Activated CD8-positive, alpha-beta memory T cell treated with anti-CD3 and anti-CD28 coated beads for 1 hour (primary cell): ENCODE results near the gene ARHGEF25.
"Not testable (repeated sequence)": the region's sequence is repeated elsewhere in the genome, so short reads cannot be mapped to it uniquely, and the experiment has no call there.

Experiments used
- DNase-seq, 2 donors: peaks; one replicate each; pipeline ENCODE4 v3.0.0-alpha.2; 2020; ENCODE audit warnings: low read depth in 1 of 2; ENCODE audit errors: extremely low read depth in 1 of 2

Gene ARHGEF25

GRCh38 chr12:57584690-57585089 is 26.5 kb upstream of the ARHGEF25 start:
- no peak for DNase-seq

GRCh38 chr12:57585156-57585555 is 26.1 kb upstream of the ARHGEF25 start:
- no peak for DNase-seq

GRCh38 chr12:57586128-57586527 is 25.1 kb upstream of the ARHGEF25 start:
- DNase-seq = no peak

- DNase-seq = no peak
Measured at GRCh38 chr12:57586832-57587429, 24.3 kb upstream of the ARHGEF25 start.

- not testable (repeated sequence) for DNase-seq
Measured at GRCh38 chr12:57588951-57589610, 22.2 kb upstream of the ARHGEF25 start.

GRCh38 chr12:57590479-57590863 is 20.8 kb upstream of the ARHGEF25 start:
- DNase-seq = no peak

GRCh38 chr12:57590864-57591781 is 20.1 kb upstream of the ARHGEF25 start, which contains the start of gene PIP4K2C:
Gene PIP4K2C, plus strand, starts transcription at chr12:57591192. Its CDS starts 98 bp downstream, at chr12:57591290.
- peak in 1 of 2 donors; percentile 66 for DNase-seq

- no peak for DNase-seq
Measured at GRCh38 chr12:57591782-57592325, 19.4 kb upstream of the ARHGEF25 start.

GRCh38 chr12:57592551-57593165 is 18.6 kb upstream of the ARHGEF25 start:
- no peak for DNase-seq

- DNase-seq = no peak
Measured at GRCh38 chr12:57593187-57593586, 18.0 kb upstream of the ARHGEF25 start.

- no peak for DNase-seq
Measured at GRCh38 chr12:57600395-57600794, 10.8 kb upstream of the ARHGEF25 start.

- no peak for DNase-seq
Measured at GRCh38 chr12:57602544-57602943, 8.7 kb upstream of the ARHGEF25 start.

- DNase-seq = no peak
Measured at GRCh38 chr12:57603324-57603723, 7.9 kb upstream of the ARHGEF25 start.

GRCh38 chr12:57603815-57604453 is 7.3 kb upstream of the ARHGEF25 start:
- DNase-seq = no peak

GRCh38 chr12:57604454-57604991 is 6.7 kb upstream of the ARHGEF25 start, which contains the start of gene DTX3:
Gene DTX3, plus strand, starts transcription at chr12:57604824. Its CDS starts 1,694 bp downstream, at chr12:57606518.
- no peak for DNase-seq

- no peak for DNase-seq
Measured at GRCh38 chr12:57604992-57605810, 6.0 kb upstream of the ARHGEF25 start.

- DNase-seq = no peak
Measured at GRCh38 chr12:57605811-57606311, 5.4 kb upstream of the ARHGEF25 start.

GRCh38 chr12:57606399-57606798 is 4.8 kb upstream of the ARHGEF25 start:
- no peak for DNase-seq

GRCh38 chr12:57606821-57607220 is 4.4 kb upstream of the ARHGEF25 start:
- no peak for DNase-seq
